Embryonic facial prominence (tissue), 1 donor: ENCODE measurements around the gene PTPRH.
"Not testable (repeated sequence)": the region's sequence is repeated elsewhere in the genome, so short reads cannot be mapped to it uniquely, and the experiment has no call there.

Source experiments
- DNase-seq: peaks from one replicate; pipeline ENCODE4 v3.0.0-alpha.2; 2016; ENCODE audit errors: extremely low spot score

The PTPRH gene

DNA sequence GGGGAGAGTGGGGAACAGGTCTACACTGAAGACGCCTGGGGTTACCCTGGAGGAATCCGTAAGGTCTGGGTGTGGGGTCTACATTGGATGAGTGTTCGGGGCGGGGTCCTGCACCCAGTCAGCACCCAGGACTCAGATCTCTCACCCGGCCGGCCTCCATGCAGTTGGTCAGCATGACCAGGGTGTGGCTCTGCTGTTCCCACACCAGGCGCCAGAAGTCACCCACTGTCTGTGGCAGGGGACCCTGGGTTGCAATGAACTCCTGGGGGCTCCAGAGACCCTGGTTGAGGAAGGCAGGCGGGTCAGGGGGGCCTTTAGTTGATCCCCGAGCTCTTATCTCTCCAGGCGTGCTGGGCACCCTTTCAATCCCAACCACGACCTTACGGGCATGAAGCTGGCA is 23.2 kb downstream of the PTPRH start:
- DNase-seq = no peak

DNA sequence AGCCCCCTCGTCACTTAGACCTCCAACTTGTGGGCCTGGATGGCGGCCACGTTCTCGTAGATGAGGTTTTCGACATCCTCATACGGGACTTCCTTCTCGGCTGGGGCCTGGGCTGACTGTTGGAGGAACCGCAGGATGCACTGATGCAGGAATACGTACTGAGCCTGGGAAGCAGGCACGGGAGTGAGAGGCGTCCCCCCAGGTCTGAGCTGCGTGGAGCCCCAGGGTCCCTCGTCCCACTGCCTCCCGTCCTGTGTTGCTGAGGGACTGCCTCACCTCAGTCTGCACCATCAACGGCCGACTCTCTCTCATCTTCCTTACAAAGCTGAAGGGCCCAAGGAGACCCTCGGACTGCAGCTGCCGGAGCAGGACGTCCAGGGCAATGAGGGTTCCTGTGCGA is 27.6 kb downstream of the PTPRH start:
- no peak for DNase-seq

DNA sequence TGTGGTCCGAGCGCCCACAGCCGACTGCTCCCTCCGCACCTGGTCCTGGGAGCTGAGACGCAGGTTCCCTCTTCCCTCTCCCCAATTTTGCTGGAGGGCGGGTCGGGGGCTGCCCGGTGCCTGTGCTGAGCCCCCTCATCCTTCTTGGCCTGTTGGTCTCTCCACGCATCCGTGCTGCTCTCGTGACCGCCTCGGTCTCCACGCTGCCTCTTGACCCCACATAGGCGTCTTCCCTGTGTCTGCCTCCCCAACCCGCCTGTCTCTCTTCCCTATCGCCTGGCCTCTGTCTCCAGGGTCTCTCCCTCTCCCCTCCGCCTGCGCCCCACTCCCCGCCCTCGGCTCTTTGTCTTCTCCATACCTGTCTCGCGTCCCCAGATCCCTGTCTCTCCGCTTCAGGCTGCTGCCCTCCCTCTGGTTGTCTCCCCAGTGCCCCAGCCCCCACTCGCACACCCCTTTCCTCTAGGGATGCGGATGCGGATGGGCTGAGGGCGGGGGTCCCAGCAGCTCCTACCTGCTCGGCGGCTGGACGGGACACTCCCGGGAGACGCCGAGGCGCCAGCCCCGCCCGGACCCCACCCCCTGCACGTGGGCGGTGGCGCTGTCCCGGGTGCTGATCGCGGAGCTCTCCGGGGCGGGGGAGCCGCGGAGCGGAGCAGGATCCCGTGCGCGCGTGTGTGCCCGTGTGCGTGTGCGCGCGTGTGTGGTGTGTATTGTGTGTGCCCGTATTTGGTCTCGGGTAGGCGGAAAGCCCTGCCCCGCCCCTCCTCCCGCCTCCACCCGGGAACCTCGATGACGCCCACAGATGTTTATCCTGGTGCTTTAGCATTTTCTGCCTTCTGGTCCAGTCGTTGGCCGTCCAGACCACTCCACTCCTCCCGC is 29.5 kb downstream of the PTPRH start, which contains the start of gene SYT5:
Gene SYT5 (minus strand): TSS at position 684 of the 879 bp plus-strand sequence. CDS start 1,248 bp downstream, outside the sequence.
- DNase-seq = no peak

DNA sequence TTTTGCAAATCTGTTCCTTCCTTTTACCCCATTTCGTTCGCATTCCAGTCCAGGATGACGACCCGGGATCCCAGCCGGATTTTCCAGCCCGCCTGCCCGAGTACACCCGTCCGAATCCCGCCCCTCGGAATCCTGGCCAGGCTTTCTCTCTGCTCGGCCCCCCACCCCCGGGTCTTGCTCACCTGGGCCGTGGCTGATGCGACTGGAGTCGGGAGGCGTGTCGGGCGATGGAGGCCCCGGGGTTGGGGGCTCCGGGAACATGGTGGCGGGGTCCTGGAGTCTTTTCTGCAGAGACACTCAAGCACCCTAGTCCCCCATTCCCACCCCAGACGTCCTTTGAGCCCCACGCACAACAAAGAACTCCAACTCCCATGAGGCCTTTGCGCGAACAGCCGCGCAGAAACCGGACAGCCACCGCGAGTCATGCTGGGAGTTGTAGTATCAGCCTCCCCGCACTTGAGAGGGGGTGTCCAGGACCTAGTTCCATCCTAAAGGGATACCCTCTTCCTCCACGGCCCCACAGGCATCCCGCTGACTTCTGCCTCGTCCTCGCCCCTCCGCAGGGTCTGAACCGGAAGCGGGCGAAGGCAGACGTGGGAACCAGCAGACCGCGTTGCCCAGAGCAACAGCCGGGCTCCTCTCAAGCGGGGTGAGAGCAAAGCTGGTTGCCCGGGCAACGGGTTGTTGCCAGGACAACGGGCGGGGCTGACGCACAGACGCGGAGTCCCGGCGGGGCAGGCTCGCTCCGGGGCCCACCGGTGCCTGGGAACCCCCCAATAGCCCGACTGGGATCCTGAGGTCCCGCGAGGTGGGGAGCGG is 30.3 kb downstream of the PTPRH start:
- no peak for DNase-seq

DNA sequence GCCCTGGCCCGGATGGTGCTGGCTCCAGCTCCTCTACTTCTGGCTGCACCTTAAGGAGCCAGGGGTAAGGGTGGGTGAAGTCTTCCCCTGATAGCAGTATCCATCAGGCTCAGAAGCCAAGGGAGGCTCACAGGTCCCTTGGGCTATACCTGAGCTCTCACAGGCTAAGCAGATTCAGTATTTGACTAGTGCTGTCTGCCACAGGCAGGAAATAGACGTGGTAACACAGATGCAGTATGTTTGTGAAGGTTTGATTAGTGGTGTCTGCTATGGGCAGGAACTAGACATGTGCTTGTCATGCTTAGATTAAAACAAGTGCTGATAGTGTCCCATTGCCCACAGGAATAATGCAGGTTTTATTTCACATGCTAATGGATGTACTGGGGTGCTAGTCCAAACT is 33.2 kb downstream of the PTPRH start:
- DNase-seq = no peak

DNA sequence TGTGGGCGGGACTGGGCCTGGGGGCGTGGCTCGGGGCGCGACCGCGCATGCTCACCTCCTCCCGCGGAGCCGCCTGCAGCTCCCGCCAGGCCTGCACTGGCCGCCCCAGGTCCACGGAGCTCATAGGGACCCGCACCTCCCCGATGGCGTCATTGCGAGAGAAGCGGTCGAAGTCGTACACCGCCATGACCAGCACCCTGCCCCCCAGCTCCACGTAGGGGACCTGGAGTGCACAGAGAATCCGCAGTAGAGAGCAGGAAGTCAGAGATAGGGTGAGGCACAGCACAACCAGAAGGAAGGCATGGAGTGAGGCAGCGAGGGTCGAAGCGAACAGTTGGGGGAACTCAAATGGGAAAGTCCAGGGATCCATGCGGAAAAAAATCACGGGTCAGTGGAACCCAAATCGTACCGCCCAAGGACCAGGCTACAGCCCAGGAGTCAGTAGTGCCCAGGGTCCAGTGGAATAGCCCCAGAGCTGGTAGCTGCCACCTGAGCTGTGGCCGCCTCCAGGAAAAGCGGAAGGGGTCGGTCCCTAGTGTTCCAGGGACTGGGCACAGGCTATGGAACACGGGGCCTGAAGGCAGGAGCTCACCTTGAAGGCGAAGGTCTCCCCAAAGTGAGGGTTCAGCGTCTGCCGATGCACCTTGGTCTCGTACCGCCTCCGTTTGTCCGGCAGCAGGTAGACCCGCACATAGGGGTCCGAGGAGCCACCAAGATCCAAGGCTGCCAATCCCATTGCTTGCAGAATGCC is 34.0 kb downstream of the PTPRH start:
- no peak for DNase-seq

DNA sequence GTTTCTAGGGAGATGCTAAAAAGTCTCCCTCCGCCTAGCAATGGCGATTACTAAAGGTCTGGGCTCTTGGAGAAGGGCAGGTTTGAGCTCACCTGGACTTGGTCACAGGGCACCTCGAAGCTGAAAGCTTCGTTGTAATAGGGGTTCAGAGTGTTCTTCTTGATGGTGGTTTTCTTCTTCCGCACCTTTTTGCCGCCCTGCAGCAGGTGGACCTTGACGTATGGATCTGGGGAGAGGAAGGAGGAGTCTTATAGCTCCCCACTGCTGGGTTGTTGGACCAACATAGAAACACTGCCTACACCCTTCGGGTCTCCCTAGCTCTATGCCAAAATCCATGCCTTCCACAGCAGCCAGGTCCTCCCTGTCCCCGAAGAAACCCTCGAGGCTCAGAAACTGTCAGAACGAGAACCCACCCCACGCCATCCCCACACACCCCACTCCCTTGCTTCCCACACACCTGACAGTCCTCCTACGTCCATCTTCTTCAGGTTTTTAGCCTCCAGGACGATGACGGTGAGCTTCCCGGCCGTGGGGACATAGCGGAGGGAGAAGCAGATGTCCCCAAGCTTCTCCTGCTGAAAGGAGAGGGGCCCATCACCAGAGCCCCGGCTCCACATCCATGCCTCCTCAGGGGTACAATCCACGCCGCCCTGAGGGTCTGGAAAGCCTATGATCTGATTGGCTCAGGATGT is 34.7 kb downstream of the PTPRH start:
- no peak for DNase-seq

DNA sequence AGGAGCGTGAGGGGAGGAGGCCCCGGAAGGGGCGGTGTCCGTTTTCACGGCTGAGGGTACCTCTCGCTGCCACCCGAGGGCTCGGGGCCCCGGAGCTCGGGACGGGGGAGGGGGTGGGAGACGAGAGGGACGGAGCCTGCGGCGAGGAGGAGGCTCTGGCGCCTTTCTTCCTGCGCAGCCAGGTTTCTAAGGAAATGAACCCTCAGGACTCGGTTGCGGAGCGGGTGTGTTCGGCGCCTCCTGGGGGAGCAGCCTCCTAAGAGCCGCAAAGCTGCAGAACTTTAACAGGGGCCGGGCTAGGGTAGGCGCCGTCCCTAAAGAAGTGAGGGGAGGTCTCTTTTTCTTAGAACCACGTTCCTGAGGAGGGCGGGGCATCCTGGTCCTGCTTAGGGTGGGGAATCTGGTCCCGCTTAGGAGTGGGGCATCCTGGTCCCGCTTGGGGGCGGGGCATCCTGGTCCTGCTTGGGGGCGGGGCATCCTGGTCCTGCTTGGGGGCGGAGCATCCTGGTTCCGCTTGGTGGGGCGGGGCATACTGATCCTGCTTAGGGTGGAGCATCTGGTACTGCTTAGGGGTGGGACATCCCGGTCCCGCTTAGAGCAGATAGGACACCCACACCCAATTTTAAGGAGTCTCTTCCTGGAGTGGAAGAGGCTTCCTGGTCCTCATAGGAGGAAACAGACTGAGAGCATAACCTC is 35.4 kb downstream of the PTPRH start:
- DNase-seq = no peak

DNA sequence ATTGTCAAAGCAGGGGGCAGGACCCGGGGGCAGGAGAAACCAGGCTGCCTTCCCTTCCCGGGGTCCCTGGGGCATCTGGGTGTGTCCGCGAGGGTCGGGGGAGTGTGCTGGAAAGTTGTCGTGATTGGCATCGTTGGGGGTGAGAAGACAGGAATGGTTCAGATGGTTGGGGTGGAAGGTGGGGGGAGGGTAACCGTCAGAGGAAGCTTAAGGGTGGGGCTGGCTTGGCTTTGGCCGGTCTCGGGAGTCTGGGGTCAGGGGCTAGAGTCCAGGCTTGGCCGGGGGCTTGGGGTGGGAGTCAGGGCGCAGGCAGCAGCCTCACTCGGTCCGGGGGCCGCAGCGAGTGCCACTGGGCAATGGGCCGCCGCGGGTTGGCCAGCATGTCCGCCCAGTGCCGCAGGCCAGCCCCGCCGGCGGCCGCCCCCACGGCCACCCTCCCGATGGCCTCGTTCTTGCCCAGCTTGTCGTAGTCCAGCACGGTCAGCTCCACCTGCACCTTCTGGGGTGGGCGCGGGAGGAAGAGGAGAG is 36.1 kb downstream of the PTPRH start:
- no peak for DNase-seq

DNA sequence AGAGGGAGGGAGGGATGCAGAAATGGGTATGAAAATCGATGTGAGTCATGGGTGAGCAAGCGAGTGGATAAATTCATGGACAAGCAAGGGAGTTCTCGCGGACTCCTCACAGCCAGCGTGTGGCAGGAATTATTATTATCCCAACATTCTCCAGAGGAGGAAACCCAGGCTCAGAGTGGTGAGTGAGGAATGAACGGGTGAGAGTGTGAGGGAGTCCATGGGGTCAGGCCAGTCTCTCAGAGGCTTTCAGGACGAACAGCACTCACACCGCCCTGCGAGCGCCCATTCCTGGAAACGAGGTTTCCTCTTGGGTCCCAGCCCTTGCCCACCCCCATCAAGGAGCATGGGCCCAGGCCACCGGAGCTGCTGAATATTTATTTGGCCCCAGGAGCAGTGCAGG is 36.6 kb downstream of the PTPRH start:
- no peak for DNase-seq

DNA sequence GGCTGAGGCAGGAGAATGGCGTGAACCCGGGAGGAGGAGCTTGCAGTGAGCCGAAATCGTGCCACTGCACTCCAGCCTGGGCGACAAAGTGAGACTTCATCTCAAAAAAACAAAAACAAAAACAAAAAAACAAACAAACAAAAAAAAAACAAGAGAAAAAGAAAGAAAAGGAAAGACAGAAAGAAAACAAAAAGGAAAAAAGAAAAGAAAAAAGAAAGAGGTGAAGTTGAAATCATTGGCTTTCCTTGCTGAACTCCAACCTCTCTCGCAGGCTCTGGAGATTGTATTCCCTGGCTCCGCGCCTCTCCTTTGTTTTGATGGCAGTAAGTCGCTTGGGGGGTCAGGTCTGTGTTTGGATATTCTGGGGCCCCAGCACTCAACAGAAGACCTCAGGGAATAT is 37.0 kb downstream of the PTPRH start:
- not testable (repeated sequence) for DNase-seq

DNA sequence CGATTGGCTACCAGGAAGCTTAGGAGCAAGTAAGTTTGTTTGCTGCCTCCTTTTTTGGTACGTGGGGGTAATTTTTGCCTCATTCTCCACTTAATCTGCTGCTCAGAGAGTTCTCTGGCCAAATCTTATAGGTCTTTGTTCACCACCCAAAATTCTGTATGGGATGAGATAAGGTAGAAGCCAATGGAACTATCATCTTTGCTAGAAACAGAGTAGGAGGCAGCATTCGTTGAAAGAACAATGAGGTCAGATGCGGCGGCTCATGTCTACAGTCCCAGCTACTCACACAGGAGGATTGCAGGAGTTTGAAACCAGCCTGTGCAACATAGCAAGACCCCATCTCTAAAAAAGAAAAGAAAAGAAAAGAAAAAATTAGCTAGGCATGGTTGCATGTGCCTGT is 37.9 kb downstream of the PTPRH start:
- DNase-seq = no peak

DNA sequence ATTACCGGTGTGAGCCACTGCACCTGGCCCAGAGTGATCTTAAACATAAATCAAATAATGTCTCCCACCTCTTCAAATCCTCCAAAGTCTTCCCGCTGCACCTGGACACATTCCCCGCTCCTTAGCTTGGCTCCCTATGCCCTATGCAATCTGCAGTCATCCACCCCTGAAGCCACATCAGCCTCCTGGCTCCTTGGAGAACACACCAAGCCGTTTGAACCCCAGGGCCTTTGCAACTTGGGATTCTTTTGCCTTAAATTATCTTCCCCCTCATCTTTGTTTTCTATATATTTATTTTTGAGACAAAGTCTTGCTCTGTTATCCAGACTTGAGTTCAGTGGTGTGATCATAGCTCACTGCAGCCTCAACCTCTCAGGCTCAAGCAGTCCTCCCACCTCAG is 40.2 kb downstream of the PTPRH start:
- DNase-seq = no peak

DNA sequence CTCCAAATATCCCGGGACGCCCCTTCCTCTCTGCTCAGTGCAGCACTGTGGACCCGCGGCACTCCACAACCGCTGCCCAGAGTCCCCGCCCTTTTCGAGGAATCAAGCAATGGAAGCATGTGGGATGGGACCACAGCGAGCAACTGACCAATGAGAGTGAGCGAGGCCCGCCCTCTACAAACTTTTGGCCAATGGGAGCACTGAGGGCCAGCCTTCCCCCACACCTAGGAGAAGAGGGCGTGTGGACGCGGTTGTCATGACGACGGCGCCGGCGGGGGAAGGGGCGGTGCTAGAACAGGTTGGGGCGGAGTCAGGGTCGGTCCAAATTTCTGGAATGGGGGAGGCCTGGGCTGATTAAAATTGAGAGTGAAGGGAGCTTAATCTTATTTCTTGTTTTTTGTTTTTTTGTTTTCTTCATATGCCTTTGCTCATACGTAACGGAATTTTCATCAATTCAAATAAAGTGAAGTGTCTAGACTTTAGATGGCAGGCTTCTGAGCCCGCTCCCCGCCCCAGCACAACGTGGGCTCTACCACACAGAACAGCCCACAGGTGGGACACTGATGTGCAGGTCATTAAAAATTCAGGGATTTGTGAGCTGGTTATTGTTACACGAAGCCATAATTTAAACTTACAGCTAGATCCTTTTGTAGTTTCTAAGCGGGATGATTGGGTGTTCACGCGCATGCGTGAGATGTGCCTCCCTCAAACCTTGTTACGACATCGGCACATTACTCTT is 42.6 kb downstream of the PTPRH start, which contains the start of gene DNAAF3:
Gene DNAAF3 (minus strand): TSS at position 84 of the 739 bp plus-strand sequence. CDS start 200 bp downstream, outside the sequence.
- DNase-seq = peak; percentile 89

DNA sequence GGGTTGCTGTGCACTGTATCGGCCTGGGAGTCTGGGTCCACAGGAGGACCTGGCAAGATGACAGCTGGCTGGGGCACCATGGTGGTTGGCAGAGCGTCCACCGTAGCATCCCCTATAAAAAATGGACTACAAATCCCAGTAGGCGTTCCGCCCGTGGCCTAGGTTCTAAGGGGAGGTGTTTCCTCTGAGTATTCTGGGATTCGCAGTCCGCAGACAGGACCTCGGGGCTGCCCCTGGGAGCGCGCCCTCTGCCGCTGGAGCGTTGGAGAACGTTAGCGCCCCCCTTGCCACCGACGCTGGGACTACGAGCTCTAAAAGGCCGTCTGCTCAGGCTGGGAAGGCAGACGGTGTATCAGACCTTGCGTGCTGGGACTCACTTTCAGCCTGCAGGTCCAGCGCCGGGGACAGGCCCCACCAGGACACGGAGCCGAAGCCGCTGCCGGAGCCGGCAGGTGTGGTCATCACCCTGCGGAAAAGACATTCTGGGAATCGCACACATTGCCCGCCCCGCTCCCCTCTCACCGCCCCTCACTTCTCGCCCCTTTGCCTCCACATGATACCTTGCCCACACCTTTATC is 43.3 kb downstream of the PTPRH start:
- DNase-seq = no peak

DNA sequence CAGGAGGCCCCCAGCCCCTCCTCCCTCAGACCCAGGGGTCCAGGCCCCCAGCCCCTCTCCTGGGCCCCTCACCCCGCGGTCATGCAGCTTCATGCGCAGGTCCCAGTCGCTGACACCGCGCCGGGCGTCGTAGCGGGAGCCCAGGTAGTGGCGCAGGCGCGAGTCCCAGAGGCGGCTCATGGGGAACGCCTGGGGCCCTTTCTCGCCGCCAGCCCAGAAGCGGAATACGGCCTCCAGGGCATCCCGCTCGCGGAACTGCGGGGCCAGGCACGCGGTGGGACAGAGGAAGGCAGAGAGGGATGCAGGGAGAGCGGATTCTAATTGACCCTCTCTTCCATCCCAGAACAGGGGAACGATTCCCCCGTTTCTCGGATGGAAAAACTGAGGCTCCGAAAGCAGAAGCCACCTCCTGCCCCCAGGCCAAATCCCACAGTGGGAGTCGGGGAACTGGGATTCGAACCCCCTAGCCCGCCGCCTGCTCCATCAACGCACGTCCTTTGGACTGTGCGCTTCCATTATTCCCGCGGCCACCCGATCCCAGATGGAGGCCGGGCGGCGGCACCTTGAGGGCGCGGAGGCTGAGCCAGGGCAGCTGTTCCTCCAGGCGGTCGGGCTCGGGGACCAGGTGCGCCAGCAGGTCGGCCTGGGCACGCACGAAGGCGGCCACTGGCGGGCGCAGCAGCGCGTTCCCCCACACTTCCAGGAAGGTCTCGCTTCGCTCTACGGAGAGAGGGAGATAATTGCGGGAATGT is 47.6 kb downstream of the PTPRH start:
- DNase-seq = no peak

DNA sequence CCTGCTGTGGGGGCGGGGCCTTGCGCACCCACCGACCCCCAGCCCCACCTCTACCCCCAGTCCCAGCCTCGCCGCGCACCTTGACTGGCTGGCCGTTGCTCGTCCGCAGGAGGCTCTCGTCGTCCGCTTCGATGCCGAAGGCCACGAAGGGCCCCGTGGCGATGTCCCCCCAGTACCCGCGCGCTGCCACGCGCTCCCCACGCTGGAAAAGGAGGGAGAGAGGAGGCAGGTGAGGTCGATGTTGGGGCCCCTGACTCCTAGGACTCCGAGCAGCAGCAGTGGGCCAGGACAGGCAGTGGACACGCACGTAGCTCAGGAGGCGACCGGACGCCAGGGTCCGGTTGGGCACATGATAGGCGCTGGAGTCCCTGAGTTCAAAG is 48.3 kb downstream of the PTPRH start:
- no peak for DNase-seq

DNA sequence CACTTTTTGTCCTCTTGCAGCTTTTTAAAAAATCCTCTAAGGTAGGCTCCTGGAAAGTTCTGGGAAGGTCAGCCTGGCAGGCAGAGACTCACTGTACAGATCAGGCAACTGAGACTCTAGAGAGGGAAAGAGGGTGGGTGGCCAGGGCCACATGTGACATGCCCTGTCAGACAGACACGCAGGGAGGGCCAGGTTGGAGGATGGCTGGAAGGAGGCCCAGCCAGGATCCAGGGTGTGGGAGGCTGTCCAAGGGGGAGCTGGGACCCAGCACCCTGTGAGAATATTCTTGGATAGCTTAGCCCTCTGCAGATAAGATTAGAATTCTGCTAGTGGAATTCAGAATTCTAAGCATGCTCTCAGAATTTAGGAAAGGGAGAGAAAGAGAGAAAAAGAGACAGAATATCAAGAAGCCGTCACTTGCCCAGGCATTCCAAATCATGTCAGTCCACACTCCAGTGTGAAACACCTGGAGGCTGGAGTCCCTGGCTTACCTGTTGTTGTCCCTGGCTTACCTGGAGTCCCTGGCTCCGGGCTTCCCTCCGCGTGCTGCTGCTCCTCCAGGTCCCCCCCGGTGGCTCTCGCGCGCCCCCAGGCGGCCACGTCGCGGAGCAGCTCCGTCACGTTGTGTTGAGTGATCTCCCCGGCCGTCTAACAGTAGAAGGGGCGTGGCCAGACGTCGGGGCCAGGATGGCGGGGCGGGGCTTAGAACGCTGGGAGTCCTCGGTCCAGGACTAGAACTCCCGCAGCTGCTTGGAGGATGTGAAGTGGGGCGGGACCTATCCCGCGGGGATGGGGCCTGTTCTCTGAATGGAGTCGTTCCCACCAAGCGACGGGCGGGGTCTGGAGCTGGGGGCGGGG is 48.9 kb downstream of the PTPRH start:
- DNase-seq = no peak
